ENCODE results near the gene C1R.
A peak's percentile ranks its signal among the peaks of the same experiment; 100 is the strongest.

The C1R gene

GRCh38 chr12:7134396-7135166 is 42.3 kb upstream of the C1R start:
- no peak for DNase-seq
- no peaks in the 10 kb centered on the region for H3K36me3 ChIP-seq (replicated peaks; ENCODE audit: insufficient read depth, low read length)
- H3K79me2 ChIP-seq (ENCODE audit: low read length): no peaks in the 10 kb centered on the region
- no peaks in the 10 kb centered on the region for H3K9me2 ChIP-seq (replicated peaks; ENCODE audit: insufficient read depth, low read length)
- H2AFZ ChIP-seq (ENCODE audit: low read length): no peak overlapping the region
- peaks cover 7% of the 10 kb centered on the region; the same call in 1 of the 2 replicates for H3K4me1 ChIP-seq (ENCODE audit: low read length)
- no peaks in the 10 kb centered on the region for H3K27me3 ChIP-seq (replicated peaks; ENCODE audit: insufficient read depth, low read length)
- no peaks in the 10 kb centered on the region for H3K9me3 ChIP-seq (replicated peaks; ENCODE audit: insufficient read depth, low read length)
- H3F3A ChIP-seq (ENCODE audit: insufficient read depth, low read length): 0 out of 2 replicates have a peak, but pooled peaks cover 3% of the 10 kb centered on the region
- no peak overlapping the region for H3K4me3 ChIP-seq (ENCODE audit: low read length)
- H3K27ac ChIP-seq (ENCODE audit: low read length): no peak overlapping the region
- no peak overlapping the region for H3K9ac ChIP-seq (ENCODE audit: low read length)
- TF ChIP-seq EZH2 (optimal IDR thresholded peaks at IDR 0.05; ENCODE audit: low read depth, low read length): no peak
- TF ChIP-seq CTCF (IDR thresholded peaks at IDR 0.05; ENCODE audit: low read length): no peak
- TF ChIP-seq EZH2phosphoT487 (IDR thresholded peaks at IDR 0.05; ENCODE audit: low read length): no peak
- no peaks in the 10 kb centered on the region for H4K20me1 ChIP-seq (ENCODE audit: insufficient read depth, low read length)
- H3K4me2 ChIP-seq (ENCODE audit: low read depth, low read length): no peak overlapping the region

- TF ChIP-seq CTCF (IDR thresholded peaks at IDR 0.05; ENCODE audit: low read length) (no peak), EZH2phosphoT487 (IDR thresholded peaks at IDR 0.05; ENCODE audit: low read length) (no peak), EZH2 (optimal IDR thresholded peaks at IDR 0.05; ENCODE audit: low read depth, low read length) (no peak)
- peaks cover 10% of the 10 kb centered on the region; the same call in 1 of the 2 replicates for H3K4me1 ChIP-seq (ENCODE audit: low read length)
- 0 out of 2 replicates have a peak, but pooled peaks cover 3% of the 10 kb centered on the region for H3F3A ChIP-seq (ENCODE audit: insufficient read depth, low read length)
- DNase-seq: no peak
- no peaks in the 10 kb centered on the region for H3K9me3 ChIP-seq (replicated peaks; ENCODE audit: insufficient read depth, low read length)
- no peaks in the 10 kb centered on the region for H3K79me2 ChIP-seq (ENCODE audit: low read length)
- H3K27ac ChIP-seq (ENCODE audit: low read length): no peak overlapping the region
- H3K36me3 ChIP-seq (replicated peaks; ENCODE audit: insufficient read depth, low read length): no peaks in the 10 kb centered on the region
- H3K4me3 ChIP-seq (ENCODE audit: low read length): peak overlapping the region; percentile 96
- H3K9ac ChIP-seq (ENCODE audit: low read length): no peak overlapping the region; the same call in 1 of the 2 replicates
- no peaks in the 10 kb centered on the region for H4K20me1 ChIP-seq (ENCODE audit: insufficient read depth, low read length)
- peak overlapping the region; percentile 98 for H3K4me2 ChIP-seq (ENCODE audit: low read depth, low read length)
- peak overlapping the region; percentile 94 for H2AFZ ChIP-seq (ENCODE audit: low read length)
- H3K9me2 ChIP-seq (replicated peaks; ENCODE audit: insufficient read depth, low read length): no peaks in the 10 kb centered on the region
- H3K27me3 ChIP-seq (replicated peaks; ENCODE audit: insufficient read depth, low read length): no peaks in the 10 kb centered on the region
Observed at GRCh38 chr12:7131502-7131866, 39.2 kb upstream of the C1R start.

GRCh38 chr12:7130701-7131501 is 38.7 kb upstream of the C1R start:
- Histone ChIP-seq H3K9me2 (replicated peaks; ENCODE audit: insufficient read depth, low read length) (no peaks in the 10 kb centered on the region), H3K9ac (ENCODE audit: low read length) (peak overlapping the region; percentile 74), H3K4me2 (ENCODE audit: low read depth, low read length) (peak overlapping the region; percentile 98), H4K20me1 (ENCODE audit: insufficient read depth, low read length) (no peaks in the 10 kb centered on the region), H3K4me3 (ENCODE audit: low read length) (peak overlapping the region; percentile 96), H3F3A (ENCODE audit: insufficient read depth, low read length) (0 out of 2 replicates have a peak, but pooled peaks cover 3% of the 10 kb centered on the region), H3K4me1 (ENCODE audit: low read length) (peaks cover 10% of the 10 kb centered on the region; the same call in 1 of the 2 replicates), H3K27me3 (replicated peaks; ENCODE audit: insufficient read depth, low read length) (no peaks in the 10 kb centered on the region), H3K36me3 (replicated peaks; ENCODE audit: insufficient read depth, low read length) (no peaks in the 10 kb centered on the region), H3K9me3 (replicated peaks; ENCODE audit: insufficient read depth, low read length) (no peaks in the 10 kb centered on the region), H2AFZ (ENCODE audit: low read length) (peak overlapping the region; percentile 94), H3K79me2 (ENCODE audit: low read length) (no peaks in the 10 kb centered on the region), H3K27ac (ENCODE audit: low read length) (no peak overlapping the region)
- peak; percentile 18; the same call in 1 of the 2 replicates for TF ChIP-seq CTCF (IDR thresholded peaks at IDR 0.05; ENCODE audit: low read length)
- TF ChIP-seq EZH2phosphoT487 (IDR thresholded peaks at IDR 0.05; ENCODE audit: low read length): no peak
- peak; percentile 68 for DNase-seq

All from MM.1S (cell line).